ENCODE measurements around the gene RGS7.
"Not testable (repeated sequence)": the region's sequence is repeated elsewhere in the genome, so short reads cannot be mapped to it uniquely, and the experiment has no call there.

Gene RGS7

GRCh38 chr1:240980342-240980741 is 376.7 kb downstream of the RGS7 start:
- no peak for TF ChIP-seq CTCF (IDR thresholded peaks at IDR 0.05; ENCODE audit: insufficient read depth, low read depth, low read length, missing control alignments)
- H3K4me3 ChIP-seq (ENCODE audit: low read depth, low read length) = no peak overlapping the region
- DNase-seq (ENCODE audit: low read depth) = no peak

- no peak for TF ChIP-seq CTCF (IDR thresholded peaks at IDR 0.05; ENCODE audit: insufficient read depth, low read depth, low read length, missing control alignments)
- no peak overlapping the region for H3K4me3 ChIP-seq (ENCODE audit: low read depth, low read length)
- DNase-seq (ENCODE audit: low read depth) = no peak
Observed at GRCh38 chr1:240976685-240977084, 380.3 kb downstream of the RGS7 start.

GRCh38 chr1:240973875-240974274 is 383.1 kb downstream of the RGS7 start:
- no peak for TF ChIP-seq CTCF (IDR thresholded peaks at IDR 0.05; ENCODE audit: insufficient read depth, low read depth, low read length, missing control alignments)
- no peak overlapping the region for H3K4me3 ChIP-seq (ENCODE audit: low read depth, low read length)
- DNase-seq (ENCODE audit: low read depth) = no peak

GRCh38 chr1:240972059-240972458 is 384.9 kb downstream of the RGS7 start:
- DNase-seq (ENCODE audit: low read depth); H3K4me3 ChIP-seq (ENCODE audit: low read depth, low read length): not testable (repeated sequence)

GRCh38 chr1:240970253-240970652 is 386.8 kb downstream of the RGS7 start:
- TF ChIP-seq CTCF (IDR thresholded peaks at IDR 0.05; ENCODE audit: insufficient read depth, low read depth, low read length, missing control alignments) = no peak
- H3K4me3 ChIP-seq (ENCODE audit: low read depth, low read length) = no peak overlapping the region
- no peak for DNase-seq (ENCODE audit: low read depth)

GRCh38 chr1:240968864-240969263 is 388.1 kb downstream of the RGS7 start:
- TF ChIP-seq CTCF (IDR thresholded peaks at IDR 0.05; ENCODE audit: insufficient read depth, low read depth, low read length, missing control alignments) = no peak
- no peak overlapping the region for H3K4me3 ChIP-seq (ENCODE audit: low read depth, low read length)
- DNase-seq (ENCODE audit: low read depth) = no peak

GRCh38 chr1:240967070-240967724 is 389.8 kb downstream of the RGS7 start:
- no peak overlapping the region for H3K4me3 ChIP-seq (ENCODE audit: low read depth, low read length)
- TF ChIP-seq CTCF (IDR thresholded peaks at IDR 0.05; ENCODE audit: insufficient read depth, low read depth, low read length, missing control alignments) = no peak
- DNase-seq (ENCODE audit: low read depth) = no peak
